ENCODE measurements around the gene PCDHGB2.

Gene PCDHGB2

DNA sequence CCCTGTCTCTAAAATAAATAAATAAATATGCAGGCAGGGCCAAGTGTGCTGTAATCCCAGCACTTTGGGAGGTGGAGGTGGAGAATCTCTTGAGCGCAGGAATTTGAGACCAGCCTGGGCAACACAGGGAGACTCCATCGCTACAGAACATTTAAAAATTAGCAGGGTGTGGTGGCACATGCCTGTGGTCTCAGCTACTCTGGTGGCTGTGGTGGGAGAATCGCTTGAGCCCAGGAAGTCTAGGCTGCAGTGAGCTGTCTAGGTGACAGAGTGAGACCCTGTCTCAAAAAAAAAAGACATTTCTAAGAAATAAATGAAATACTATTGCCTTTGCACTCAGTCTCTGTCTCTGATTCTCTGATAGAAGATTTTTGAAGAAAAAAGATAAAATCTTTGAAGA, 51.8 kb downstream of the PCDHGB2 start:
- in situ Hi-C loops (cut with MboI; ENCODE audit: low sequenced_read_pairs, unreplicated experiment) = no loop called here
- TF ChIP-seq, protein P1, sequence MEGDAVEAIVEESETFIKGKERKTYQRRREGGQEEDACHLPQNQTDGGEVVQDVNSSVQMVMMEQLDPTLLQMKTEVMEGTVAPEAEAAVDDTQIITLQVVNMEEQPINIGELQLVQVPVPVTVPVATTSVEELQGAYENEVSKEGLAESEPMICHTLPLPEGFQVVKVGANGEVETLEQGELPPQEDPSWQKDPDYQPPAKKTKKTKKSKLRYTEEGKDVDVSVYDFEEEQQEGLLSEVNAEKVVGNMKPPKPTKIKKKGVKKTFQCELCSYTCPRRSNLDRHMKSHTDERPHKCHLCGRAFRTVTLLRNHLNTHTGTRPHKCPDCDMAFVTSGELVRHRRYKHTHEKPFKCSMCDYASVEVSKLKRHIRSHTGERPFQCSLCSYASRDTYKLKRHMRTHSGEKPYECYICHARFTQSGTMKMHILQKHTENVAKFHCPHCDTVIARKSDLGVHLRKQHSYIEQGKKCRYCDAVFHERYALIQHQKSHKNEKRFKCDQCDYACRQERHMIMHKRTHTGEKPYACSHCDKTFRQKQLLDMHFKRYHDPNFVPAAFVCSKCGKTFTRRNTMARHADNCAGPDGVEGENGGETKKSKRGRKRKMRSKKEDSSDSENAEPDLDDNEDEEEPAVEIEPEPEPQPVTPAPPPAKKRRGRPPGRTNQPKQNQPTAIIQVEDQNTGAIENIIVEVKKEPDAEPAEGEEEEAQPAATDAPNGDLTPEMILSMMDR (IDR thresholded peaks at IDR 0.05; ENCODE audit: borderline replicate concordance, control extremely low read depth, extremely low read depth, insufficient read depth, missing control alignments) = no peak

More for the DNA sequence above, 51.8 kb downstream of the PCDHGB2 start:
- no peak for DNase-seq (ENCODE audit: low spot score)

Data from GM13976 (cell line).